ENCODE results near the gene ITGAE.
"Not testable (repeated sequence)": the region's sequence is repeated elsewhere in the genome, so short reads cannot be mapped to it uniquely, and the experiment has no call there.

The ITGAE gene

GRCh38 chr17:3755335-3756030 is 45.5 kb downstream of the ITGAE start:
- DNase-seq: no peak

GRCh38 chr17:3754458-3755334 is 46.3 kb downstream of the ITGAE start:
- DNase-seq: peak; percentile 49 to 82 (median 78)

- DNase-seq: no peak
Measured at GRCh38 chr17:3754066-3754457, 46.9 kb downstream of the ITGAE start.

GRCh38 chr17:3753624-3754023 is 47.4 kb downstream of the ITGAE start:
- no peak for DNase-seq

GRCh38 chr17:3751836-3752235 is 49.2 kb downstream of the ITGAE start:
- no peak for DNase-seq

- DNase-seq: peak in 2 of 5 experiments; percentile 69 to 76
Measured at GRCh38 chr17:3750926-3751325, 50.1 kb downstream of the ITGAE start.

GRCh38 chr17:3750296-3750695 is 50.7 kb downstream of the ITGAE start:
- no peak for DNase-seq

GRCh38 chr17:3748576-3748975 is 52.4 kb downstream of the ITGAE start:
- no peak for DNase-seq

GRCh38 chr17:3747805-3748204 is 53.2 kb downstream of the ITGAE start:
- DNase-seq: no peak

- DNase-seq: no peak
Measured at GRCh38 chr17:3745071-3745470, 55.9 kb downstream of the ITGAE start.

- no peak for DNase-seq
Measured at GRCh38 chr17:3744014-3744413, 57.0 kb downstream of the ITGAE start.

GRCh38 chr17:3740611-3741073 is 60.3 kb downstream of the ITGAE start:
- DNase-seq: peak in 2 of 5 experiments; percentile 40 to 84

- no peak for DNase-seq
Measured at GRCh38 chr17:3739422-3740124, 61.4 kb downstream of the ITGAE start.

GRCh38 chr17:3738562-3739295 is 62.3 kb downstream of the ITGAE start:
- peak in 4 of 5 experiments; percentile 28 to 73 (median 51) for DNase-seq

GRCh38 chr17:3735515-3735914 is 65.5 kb downstream of the ITGAE start:
- no peak for DNase-seq

GRCh38 chr17:3734911-3735276 is 66.1 kb downstream of the ITGAE start:
- not testable (repeated sequence) for DNase-seq

GRCh38 chr17:3732210-3732621 is 68.8 kb downstream of the ITGAE start:
- DNase-seq: no peak

GRCh38 chr17:3730881-3731429 is 70.0 kb downstream of the ITGAE start:
- no peak for DNase-seq

GRCh38 chr17:3729881-3730280 is 71.1 kb downstream of the ITGAE start:
- no peak for DNase-seq

- not testable (repeated sequence) for DNase-seq
Measured at GRCh38 chr17:3728099-3728498, 72.9 kb downstream of the ITGAE start.

GRCh38 chr17:3727041-3727440 is 73.9 kb downstream of the ITGAE start:
- DNase-seq: no peak
